ENCODE data around the gene TESPA1. TPM values are rescaled to one million over a fixed set of nuclear protein-coding genes. Genes with fewer than 3 reads are reported as not detected.

Gene TESPA1
- total and polyA plus RNA-seq, 2 donors (not counting 1 experiment from before 2014, with no cell fraction given) = not detected

- no peak overlapping the region for H3K9ac ChIP-seq (ENCODE audit: insufficient read depth, low read length)
- no peaks in the 10 kb centered on the region for H3K4me1 ChIP-seq (ENCODE audit: control insufficient read depth, extremely low read depth, insufficient read depth, low read length)
- no peaks in the 10 kb centered on the region for H3K36me3 ChIP-seq (ENCODE audit: control insufficient read depth, insufficient read depth, low read length)
- no peak overlapping the region for H3K4me3 ChIP-seq (replicated peaks in 1 of 4; ENCODE audit: control extremely low read depth in 1 of 4, insufficient read depth in 1 of 4, low read depth in 3 of 4, low read length in 4 of 4)
- TF ChIP-seq CTCF (conservative IDR thresholded peaks at IDR 0.05 in 1 of 2, IDR thresholded peaks at IDR 0.05 in 1 of 2; ENCODE audit: low read depth in 1 of 2, low read length in 2 of 2) (no peak), EZH2 (IDR thresholded peaks at IDR 0.05; ENCODE audit: low read length, missing control alignments) (no peak)
- H3K79me2 ChIP-seq (ENCODE audit: control insufficient read depth, insufficient read depth, low read length) = no peaks in the 10 kb centered on the region
- no peaks in the 10 kb centered on the region for H3K9me3 ChIP-seq (ENCODE audit: control insufficient read depth, insufficient read depth, low read depth, low read length)
- H3K27me3 ChIP-seq (ENCODE audit: control insufficient read depth, insufficient read depth, low read length) = no peaks in the 10 kb centered on the region
- H3K27ac ChIP-seq (ENCODE audit: insufficient read depth, low read length) = no peak overlapping the region
- H3K4me2 ChIP-seq (ENCODE audit: extremely low read depth, insufficient read depth, low read length) = no peak overlapping the region
- DNase-seq (ENCODE audit: low read depth in 2 of 2) = no peak
- H4K20me1 ChIP-seq (ENCODE audit: control insufficient read depth, extremely low read depth, insufficient read depth, low read length) = no peaks in the 10 kb centered on the region
- H2AFZ ChIP-seq (ENCODE audit: low read length) = no peak overlapping the region
Measured at GRCh38 chr12:54977857-54978256, 6.7 kb downstream of the TESPA1 start.

GRCh38 chr12:54977155-54977554, 7.4 kb downstream of the TESPA1 start:
- no peak overlapping the region for H3K4me3 ChIP-seq (replicated peaks in 1 of 4; ENCODE audit: control extremely low read depth in 1 of 4, insufficient read depth in 1 of 4, low read depth in 3 of 4, low read length in 4 of 4)
- no peak overlapping the region for H3K9ac ChIP-seq (ENCODE audit: insufficient read depth, low read length)
- H3K4me1 ChIP-seq (ENCODE audit: control insufficient read depth, extremely low read depth, insufficient read depth, low read length) = no peaks in the 10 kb centered on the region
- TF ChIP-seq CTCF (conservative IDR thresholded peaks at IDR 0.05 in 1 of 2, IDR thresholded peaks at IDR 0.05 in 1 of 2; ENCODE audit: low read depth in 1 of 2, low read length in 2 of 2) (no peak), EZH2 (IDR thresholded peaks at IDR 0.05; ENCODE audit: low read length, missing control alignments) (no peak)
- no peaks in the 10 kb centered on the region for H3K27me3 ChIP-seq (ENCODE audit: control insufficient read depth, insufficient read depth, low read length)
- H2AFZ ChIP-seq (ENCODE audit: low read length) = no peak overlapping the region
- no peaks in the 10 kb centered on the region for H3K36me3 ChIP-seq (ENCODE audit: control insufficient read depth, insufficient read depth, low read length)
- H3K79me2 ChIP-seq (ENCODE audit: control insufficient read depth, insufficient read depth, low read length) = no peaks in the 10 kb centered on the region
- no peak overlapping the region for H3K4me2 ChIP-seq (ENCODE audit: extremely low read depth, insufficient read depth, low read length)
- no peaks in the 10 kb centered on the region for H3K9me3 ChIP-seq (ENCODE audit: control insufficient read depth, insufficient read depth, low read depth, low read length)
- no peak overlapping the region for H3K27ac ChIP-seq (ENCODE audit: insufficient read depth, low read length)
- no peaks in the 10 kb centered on the region for H4K20me1 ChIP-seq (ENCODE audit: control insufficient read depth, extremely low read depth, insufficient read depth, low read length)
- DNase-seq (ENCODE audit: low read depth in 2 of 2) = peak; percentile 12 to 87

- Histone ChIP-seq H3K27me3 (ENCODE audit: control insufficient read depth, insufficient read depth, low read length) (no peaks in the 10 kb centered on the region), H3K9me3 (ENCODE audit: control insufficient read depth, insufficient read depth, low read depth, low read length) (no peaks in the 10 kb centered on the region), H3K4me1 (ENCODE audit: control insufficient read depth, extremely low read depth, insufficient read depth, low read length) (no peaks in the 10 kb centered on the region), H3K9ac (ENCODE audit: insufficient read depth, low read length) (no peak overlapping the region), H3K27ac (ENCODE audit: insufficient read depth, low read length) (no peak overlapping the region), H3K4me3 (replicated peaks in 1 of 4; ENCODE audit: control extremely low read depth in 1 of 4, insufficient read depth in 1 of 4, low read depth in 3 of 4, low read length in 4 of 4) (no peak overlapping the region), H3K4me2 (ENCODE audit: extremely low read depth, insufficient read depth, low read length) (no peak overlapping the region), H3K36me3 (ENCODE audit: control insufficient read depth, insufficient read depth, low read length) (no peaks in the 10 kb centered on the region), H4K20me1 (ENCODE audit: control insufficient read depth, extremely low read depth, insufficient read depth, low read length) (no peaks in the 10 kb centered on the region), H2AFZ (ENCODE audit: low read length) (no peak overlapping the region), H3K79me2 (ENCODE audit: control insufficient read depth, insufficient read depth, low read length) (no peaks in the 10 kb centered on the region)
- no peak for DNase-seq (ENCODE audit: low read depth in 2 of 2)
- no peak for TF ChIP-seq EZH2 (IDR thresholded peaks at IDR 0.05; ENCODE audit: low read length, missing control alignments)
- TF ChIP-seq CTCF (conservative IDR thresholded peaks at IDR 0.05 in 1 of 2, IDR thresholded peaks at IDR 0.05 in 1 of 2; ENCODE audit: low read depth in 1 of 2, low read length in 2 of 2) = no peak
Measured at GRCh38 chr12:54975875-54976274, 8.7 kb downstream of the TESPA1 start.

Measured in fibroblast of lung (primary cell).